ENCODE measurements around the gene PGBD2.
"Not testable (repeated sequence)": the region's sequence is repeated elsewhere in the genome, so short reads cannot be mapped to it uniquely, and the experiment has no call there.

The PGBD2 gene

DNA sequence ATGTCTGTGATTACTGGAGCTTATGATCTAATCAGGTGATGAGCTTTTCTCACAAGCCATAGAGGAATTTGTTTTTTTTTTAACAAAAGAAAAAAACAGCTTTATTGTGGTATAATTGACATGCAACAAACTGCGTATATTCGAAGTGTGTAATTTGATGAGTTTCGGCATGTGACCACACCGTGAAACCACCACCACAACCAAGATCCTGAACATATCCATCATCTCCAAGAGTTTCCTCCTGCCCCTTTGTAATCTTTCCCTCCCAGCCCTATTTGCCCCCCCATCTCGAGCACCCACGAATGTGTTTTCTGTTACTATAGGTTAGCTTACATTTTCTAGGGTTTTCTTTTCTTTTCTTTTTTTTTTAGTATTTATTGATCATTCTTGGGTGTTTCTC is 4.7 kb downstream of the PGBD2 start:
- H3K27me3 ChIP-seq (ENCODE audit: control insufficient read depth in 1 of 2, insufficient read depth in 2 of 2, low read length in 2 of 2), result no peaks in the 10 kb centered on the region
- peaks cover 16% of the 10 kb centered on the region for H3K4me1 ChIP-seq (ENCODE audit: insufficient read depth, low read length)
- no peaks in the 10 kb centered on the region for H3K9me3 ChIP-seq (ENCODE audit: low read length)
- no peak overlapping the region for H3K4me3 ChIP-seq (ENCODE audit: low read depth in 1 of 2, low read length in 2 of 2)
- H3K36me3 ChIP-seq (ENCODE audit: insufficient read depth, low read length), result peaks cover 20% of the 10 kb centered on the region
- H3K9ac ChIP-seq (ENCODE audit: low read length), result no peak overlapping the region
- H3K27ac ChIP-seq (ENCODE audit: low read depth, low read length), result no peak overlapping the region

- Histone ChIP-seq H3K9ac (ENCODE audit: low read length) (no peak overlapping the region), H3K27ac (ENCODE audit: low read depth, low read length) (no peak overlapping the region), H3K4me1 (ENCODE audit: insufficient read depth, low read length) (peaks cover 7% of the 10 kb centered on the region), H3K4me3 (ENCODE audit: low read depth in 1 of 2, low read length in 2 of 2) (no peak overlapping the region), H3K27me3 (ENCODE audit: control insufficient read depth in 1 of 2, insufficient read depth in 2 of 2, low read length in 2 of 2) (no peaks in the 10 kb centered on the region), H3K36me3 (ENCODE audit: insufficient read depth, low read length) (peaks cover 39% of the 10 kb centered on the region), H3K9me3 (ENCODE audit: low read length) (no peaks in the 10 kb centered on the region)
Observed at GRCh38 chr1:248913933-248914332, 7.9 kb downstream of the PGBD2 start.

DNA sequence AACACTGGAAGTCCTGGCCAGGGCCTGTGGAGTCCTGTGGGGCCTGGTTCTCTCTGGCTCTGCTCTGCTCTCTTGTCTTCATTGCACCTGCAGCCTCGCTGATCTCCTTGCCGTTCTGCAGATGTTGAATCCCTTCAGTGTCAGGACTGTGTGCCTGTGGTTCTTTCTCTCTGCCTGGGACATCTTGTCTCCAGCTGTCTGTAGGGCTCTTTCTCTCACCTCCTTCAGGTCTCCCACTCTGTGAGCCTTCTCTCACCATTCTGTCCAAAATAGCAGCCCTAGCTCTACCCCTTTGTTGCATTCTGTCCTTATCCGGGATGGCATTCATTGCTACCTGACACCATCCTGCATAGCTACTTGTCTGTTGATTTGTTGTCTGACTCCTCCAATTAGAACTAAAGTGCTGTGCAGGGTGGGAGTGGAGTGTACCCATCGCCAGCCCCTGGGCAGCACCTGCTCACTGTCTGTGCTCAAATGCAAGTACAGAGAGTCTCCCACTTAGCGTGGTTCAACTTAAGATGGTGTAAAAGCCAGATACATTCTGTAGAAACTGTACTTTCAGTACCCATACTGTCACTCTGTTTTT is 8.9 kb downstream of the PGBD2 start:
- no peaks in the 10 kb centered on the region for H3K27me3 ChIP-seq (ENCODE audit: control insufficient read depth in 1 of 2, insufficient read depth in 2 of 2, low read length in 2 of 2)
- H3K9me3 ChIP-seq (ENCODE audit: low read length), result no peaks in the 10 kb centered on the region
- no peak overlapping the region for H3K27ac ChIP-seq (ENCODE audit: low read depth, low read length)
- H3K4me1 ChIP-seq (ENCODE audit: insufficient read depth, low read length), result no peaks in the 10 kb centered on the region
- peaks cover 39% of the 10 kb centered on the region for H3K36me3 ChIP-seq (ENCODE audit: insufficient read depth, low read length)
- no peak overlapping the region for H3K4me3 ChIP-seq (ENCODE audit: low read depth in 1 of 2, low read length in 2 of 2)
- no peak overlapping the region for H3K9ac ChIP-seq (ENCODE audit: low read length)

- peaks cover 39% of the 10 kb centered on the region for H3K36me3 ChIP-seq (ENCODE audit: insufficient read depth, low read length)
- H3K9me3 ChIP-seq (ENCODE audit: low read length), result no peaks in the 10 kb centered on the region
- H3K27ac ChIP-seq (ENCODE audit: low read depth, low read length), result no peak overlapping the region
- H3K4me1 ChIP-seq (ENCODE audit: insufficient read depth, low read length), result no peaks in the 10 kb centered on the region
- H3K9ac ChIP-seq (ENCODE audit: low read length), result no peak overlapping the region
- H3K27me3 ChIP-seq (ENCODE audit: control insufficient read depth in 1 of 2, insufficient read depth in 2 of 2, low read length in 2 of 2), result no peaks in the 10 kb centered on the region
- no peak overlapping the region for H3K4me3 ChIP-seq (ENCODE audit: low read depth in 1 of 2, low read length in 2 of 2)
Observed at GRCh38 chr1:248918131-248918530, 12.1 kb downstream of the PGBD2 start.

DNA sequence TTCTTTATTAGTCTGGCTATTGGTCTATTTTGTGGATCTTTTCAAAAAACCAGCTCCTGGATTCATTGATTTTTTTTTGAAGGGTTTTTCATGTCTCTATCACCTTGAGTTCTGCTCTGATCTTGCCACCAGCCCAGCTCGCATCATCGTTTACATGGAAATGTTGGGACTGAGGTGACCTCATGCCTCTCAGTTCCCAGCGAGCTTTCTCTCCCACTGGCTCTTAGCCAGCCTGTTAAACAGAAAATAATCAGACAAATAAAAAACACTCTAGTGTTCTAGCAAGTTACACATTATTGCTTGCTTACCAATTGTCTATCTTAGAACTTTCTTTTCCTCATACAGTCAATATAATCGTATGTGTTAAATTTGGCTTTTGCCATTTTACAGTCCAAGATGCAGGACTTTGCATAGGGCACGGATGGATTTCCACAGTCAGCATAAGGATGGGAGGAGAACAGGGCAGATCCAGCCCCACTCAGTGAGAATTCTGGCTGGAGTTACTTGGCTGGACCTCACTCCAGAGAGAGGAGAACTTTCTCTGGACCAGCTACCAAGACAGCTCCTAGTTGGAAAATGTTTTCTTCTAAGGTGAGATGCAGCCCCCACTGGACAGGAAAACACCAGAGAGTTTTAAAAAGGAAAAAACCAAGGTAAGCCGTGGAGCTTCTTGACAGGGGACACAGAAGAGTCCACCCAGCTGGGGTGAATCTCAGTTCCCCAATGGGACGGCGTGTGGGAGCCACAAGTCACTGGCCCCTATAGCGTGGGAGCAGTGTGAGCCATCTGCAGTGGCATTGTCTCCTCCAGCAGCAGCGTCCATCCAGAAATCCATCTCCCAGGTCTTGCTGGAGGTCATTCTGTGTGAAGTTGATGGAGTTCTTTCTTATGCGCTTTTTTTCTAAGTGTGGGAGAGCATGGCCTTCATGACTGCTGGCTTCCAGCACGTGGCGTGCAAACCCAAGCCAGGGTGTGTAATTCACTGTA is 17.6 kb downstream of the PGBD2 start:
- no peak overlapping the region for H3K4me3 ChIP-seq (ENCODE audit: low read depth in 1 of 2, low read length in 2 of 2)
- no peaks in the 10 kb centered on the region for H3K36me3 ChIP-seq (ENCODE audit: insufficient read depth, low read length)
- H3K9me3 ChIP-seq (ENCODE audit: low read length), result no peaks in the 10 kb centered on the region
- no peak overlapping the region for H3K27ac ChIP-seq (ENCODE audit: low read depth, low read length)
- no peak overlapping the region for H3K9ac ChIP-seq (ENCODE audit: low read length)
- no peaks in the 10 kb centered on the region for H3K27me3 ChIP-seq (ENCODE audit: control insufficient read depth in 1 of 2, insufficient read depth in 2 of 2, low read length in 2 of 2)
- peaks cover 3% of the 10 kb centered on the region for H3K4me1 ChIP-seq (ENCODE audit: insufficient read depth, low read length)

DNA sequence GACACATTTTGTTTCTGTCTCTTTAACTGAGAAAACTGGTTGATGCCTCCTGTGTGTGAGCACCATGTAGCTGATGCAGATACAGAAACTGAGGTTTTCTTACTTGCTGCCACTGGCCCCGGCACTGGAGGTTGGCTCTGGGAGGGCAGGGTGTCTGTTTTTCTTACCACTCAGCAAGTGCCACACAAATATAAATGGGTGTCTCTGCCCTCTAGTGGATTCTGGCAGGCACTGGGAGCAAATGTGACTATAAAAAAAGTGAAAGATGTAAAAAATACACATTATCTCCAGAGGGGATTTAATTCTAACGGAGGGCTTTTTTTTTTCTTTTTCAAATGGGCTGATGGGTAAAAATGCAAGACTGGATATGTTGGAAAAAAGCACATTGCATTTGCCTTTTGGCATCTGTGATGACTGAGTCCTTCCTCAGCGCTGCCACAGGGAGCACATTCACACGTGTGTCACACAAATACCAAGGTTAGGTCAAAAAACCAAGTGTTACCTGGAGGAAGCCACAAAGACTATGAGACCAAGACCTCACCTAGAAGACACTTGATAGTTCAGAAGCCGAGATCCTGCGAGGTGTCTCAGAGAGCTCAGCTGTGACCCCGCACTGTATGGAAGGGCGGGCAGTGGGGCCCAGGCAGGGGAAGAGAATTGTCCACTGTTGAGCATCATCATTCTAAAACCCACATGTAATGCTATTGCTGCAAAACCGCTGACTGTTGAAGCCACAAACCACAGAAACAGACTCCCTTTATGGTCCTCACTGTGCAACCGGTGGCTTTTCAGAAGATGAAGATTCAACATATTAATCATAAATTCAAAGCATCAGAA is 18.9 kb downstream of the PGBD2 start:
- no peaks in the 10 kb centered on the region for H3K9me3 ChIP-seq (ENCODE audit: low read length)
- no peaks in the 10 kb centered on the region for H3K27me3 ChIP-seq (ENCODE audit: control insufficient read depth in 1 of 2, insufficient read depth in 2 of 2, low read length in 2 of 2)
- H3K36me3 ChIP-seq (ENCODE audit: insufficient read depth, low read length), result no peaks in the 10 kb centered on the region
- H3K4me3 ChIP-seq (ENCODE audit: low read depth in 1 of 2, low read length in 2 of 2), result no peak overlapping the region
- no peak overlapping the region for H3K27ac ChIP-seq (ENCODE audit: low read depth, low read length)
- H3K9ac ChIP-seq (ENCODE audit: low read length), result no peak overlapping the region
- peaks cover 3% of the 10 kb centered on the region for H3K4me1 ChIP-seq (ENCODE audit: insufficient read depth, low read length)

DNA sequence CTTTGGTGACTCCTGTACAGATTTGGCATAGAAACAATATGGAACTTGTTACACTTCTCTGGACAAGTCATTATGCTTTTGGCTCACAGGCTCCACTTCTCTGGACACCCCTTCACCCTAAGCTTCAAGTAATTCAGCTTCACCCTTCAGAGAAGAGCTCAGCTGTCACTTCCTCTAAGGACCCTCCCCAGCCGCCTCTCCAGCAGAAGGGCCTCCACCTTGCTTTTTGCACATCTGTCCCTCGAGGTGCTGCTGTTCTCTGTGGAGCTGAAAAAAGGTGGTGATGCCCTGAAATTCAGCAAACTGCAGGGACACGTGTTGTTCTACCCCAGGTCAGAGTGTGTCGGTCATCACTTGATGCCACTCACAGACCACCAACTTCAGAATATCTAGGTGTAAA is 19.8 kb downstream of the PGBD2 start:
- not testable (repeated sequence) for H3K4me1 ChIP-seq (ENCODE audit: insufficient read depth, low read length); H3K9ac ChIP-seq (ENCODE audit: low read length); H3K9me3 ChIP-seq (ENCODE audit: low read length); H3K36me3 ChIP-seq (ENCODE audit: insufficient read depth, low read length); H3K27ac ChIP-seq (ENCODE audit: low read depth, low read length); H3K4me3 ChIP-seq (ENCODE audit: low read depth in 1 of 2, low read length in 2 of 2); H3K27me3 ChIP-seq (ENCODE audit: control insufficient read depth in 1 of 2, insufficient read depth in 2 of 2, low read length in 2 of 2)

DNA sequence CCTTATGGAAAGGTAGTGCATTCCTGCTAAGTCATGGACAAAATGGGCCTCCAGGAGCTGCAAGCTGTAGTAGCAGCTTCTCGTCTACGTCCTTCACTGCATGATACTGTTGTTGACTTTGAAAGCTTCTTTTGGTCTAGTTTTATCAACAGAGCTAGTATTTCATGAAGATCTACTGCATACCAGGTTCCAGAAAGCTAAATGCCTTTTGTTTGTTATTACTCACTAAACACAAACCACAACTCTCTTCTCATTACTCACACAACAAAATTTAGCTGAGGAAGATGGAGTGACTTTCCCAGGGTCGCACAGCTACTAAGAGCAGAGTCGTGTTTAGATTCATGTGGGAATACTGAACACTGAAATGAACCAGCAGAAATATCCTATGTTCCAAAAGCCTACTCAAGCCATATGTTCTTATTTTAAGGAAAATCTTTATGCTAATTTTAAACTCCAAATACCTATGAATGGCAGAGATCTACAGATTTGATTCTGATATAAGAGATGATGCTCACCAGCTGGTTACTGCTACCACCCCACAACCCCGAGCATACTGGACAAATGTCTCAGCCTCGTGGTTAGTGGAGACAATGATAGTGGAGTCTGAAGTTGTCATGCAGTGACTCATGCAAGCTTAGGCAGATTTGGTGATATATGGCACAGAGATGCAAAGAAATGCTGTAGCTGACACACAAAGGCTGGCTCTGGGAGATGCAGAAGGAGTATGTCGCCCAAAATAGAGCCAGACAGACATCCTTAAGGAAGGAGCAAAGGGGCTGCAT is 20.6 kb downstream of the PGBD2 start:
- no peak overlapping the region for H3K4me3 ChIP-seq (ENCODE audit: low read depth in 1 of 2, low read length in 2 of 2)
- peaks cover 3% of the 10 kb centered on the region for H3K4me1 ChIP-seq (ENCODE audit: insufficient read depth, low read length)
- no peaks in the 10 kb centered on the region for H3K9me3 ChIP-seq (ENCODE audit: low read length)
- no peak overlapping the region for H3K9ac ChIP-seq (ENCODE audit: low read length)
- no peak overlapping the region for H3K27ac ChIP-seq (ENCODE audit: low read depth, low read length)
- H3K27me3 ChIP-seq (ENCODE audit: control insufficient read depth in 1 of 2, insufficient read depth in 2 of 2, low read length in 2 of 2), result no peaks in the 10 kb centered on the region
- no peaks in the 10 kb centered on the region for H3K36me3 ChIP-seq (ENCODE audit: insufficient read depth, low read length)

GRCh38 chr1:248927283-248927682 is 21.2 kb downstream of the PGBD2 start:
- not testable (repeated sequence) for H3K9me3 ChIP-seq (ENCODE audit: low read length); H3K4me3 ChIP-seq (ENCODE audit: low read depth in 1 of 2, low read length in 2 of 2); H3K27ac ChIP-seq (ENCODE audit: low read depth, low read length)

GRCh38 chr1:248928122-248928521 is 22.1 kb downstream of the PGBD2 start:
- not testable (repeated sequence) for H3K4me1 ChIP-seq (ENCODE audit: insufficient read depth, low read length); H3K4me3 ChIP-seq (ENCODE audit: low read depth in 1 of 2, low read length in 2 of 2); H3K9ac ChIP-seq (ENCODE audit: low read length); H3K27ac ChIP-seq (ENCODE audit: low read depth, low read length); H3K36me3 ChIP-seq (ENCODE audit: insufficient read depth, low read length); H3K9me3 ChIP-seq (ENCODE audit: low read length); H3K27me3 ChIP-seq (ENCODE audit: control insufficient read depth in 1 of 2, insufficient read depth in 2 of 2, low read length in 2 of 2)

More at GRCh38 chr1:248927283-248927682, 21.2 kb downstream of the PGBD2 start:
- not testable (repeated sequence) for H3K4me1 ChIP-seq (ENCODE audit: insufficient read depth, low read length); H3K36me3 ChIP-seq (ENCODE audit: insufficient read depth, low read length); H3K9ac ChIP-seq (ENCODE audit: low read length); H3K27me3 ChIP-seq (ENCODE audit: control insufficient read depth in 1 of 2, insufficient read depth in 2 of 2, low read length in 2 of 2)

GRCh38 chr1:248930037-248930436 is 24.0 kb downstream of the PGBD2 start:
- H3K27me3 ChIP-seq (ENCODE audit: control insufficient read depth in 1 of 2, insufficient read depth in 2 of 2, low read length in 2 of 2); H3K27ac ChIP-seq (ENCODE audit: low read depth, low read length); H3K9me3 ChIP-seq (ENCODE audit: low read length); H3K9ac ChIP-seq (ENCODE audit: low read length); H3K36me3 ChIP-seq (ENCODE audit: insufficient read depth, low read length); H3K4me1 ChIP-seq (ENCODE audit: insufficient read depth, low read length); H3K4me3 ChIP-seq (ENCODE audit: low read depth in 1 of 2, low read length in 2 of 2): not testable (repeated sequence)

Data from muscle layer of colon (tissue), 2 donors.